Bronchial epithelial cell (primary cell): ENCODE results near the gene ZP1. TPM values are rescaled to one million over a fixed set of nuclear protein-coding genes. Genes with fewer than 3 reads are reported as not detected.

Experiments
- DNase-seq: peaks from one replicate; pipeline ENCODE4 v3.0.0-alpha.2; 2010; ENCODE audit warnings: low read depth
- FAIRE-seq: peaks from 2 replicates; lab custom pipeline; 2011; peaks lifted over from hg19 to GRCh38; lab: Jason Lieb, UNC
- H3K27me3 ChIP-seq: 2 replicates; pipeline ENCODE4 v1.5.1; 2011; ENCODE audit warnings: low read length; ENCODE audit not compliant: control insufficient read depth, insufficient read depth
- H3K36me3 ChIP-seq: 2 replicates; pipeline ENCODE4 v1.5.1; 2011; ENCODE audit warnings: low read length; ENCODE audit not compliant: control insufficient read depth, insufficient read depth
- H3K4me3 ChIP-seq: 2 replicates; pipeline ENCODE4 v1.5.1; 2011; ENCODE audit warnings: mild to moderate bottlenecking, low read depth, low read length, control low read depth
- total RNA-seq: library from RNA; depleted of rRNA; stranded (reverse); fragments of >200 nt; gene quantifications from 2 replicates; pipeline ENCODE4 v1.2.1, GENCODE V29; 2014
- TF ChIP-seq, protein P1 (sequence below): IDR thresholded peaks from 2 replicates; pipeline ENCODE4 v1.5.1; 2011; ENCODE audit warnings: mild to moderate bottlenecking, moderate library complexity, low read length, control low read depth, inconsistent platforms; ENCODE audit not compliant: insufficient read depth, severe bottlenecking

ZP1 gene
- total RNA-seq, 1 donor from 2014 or later = not detected

DNA sequence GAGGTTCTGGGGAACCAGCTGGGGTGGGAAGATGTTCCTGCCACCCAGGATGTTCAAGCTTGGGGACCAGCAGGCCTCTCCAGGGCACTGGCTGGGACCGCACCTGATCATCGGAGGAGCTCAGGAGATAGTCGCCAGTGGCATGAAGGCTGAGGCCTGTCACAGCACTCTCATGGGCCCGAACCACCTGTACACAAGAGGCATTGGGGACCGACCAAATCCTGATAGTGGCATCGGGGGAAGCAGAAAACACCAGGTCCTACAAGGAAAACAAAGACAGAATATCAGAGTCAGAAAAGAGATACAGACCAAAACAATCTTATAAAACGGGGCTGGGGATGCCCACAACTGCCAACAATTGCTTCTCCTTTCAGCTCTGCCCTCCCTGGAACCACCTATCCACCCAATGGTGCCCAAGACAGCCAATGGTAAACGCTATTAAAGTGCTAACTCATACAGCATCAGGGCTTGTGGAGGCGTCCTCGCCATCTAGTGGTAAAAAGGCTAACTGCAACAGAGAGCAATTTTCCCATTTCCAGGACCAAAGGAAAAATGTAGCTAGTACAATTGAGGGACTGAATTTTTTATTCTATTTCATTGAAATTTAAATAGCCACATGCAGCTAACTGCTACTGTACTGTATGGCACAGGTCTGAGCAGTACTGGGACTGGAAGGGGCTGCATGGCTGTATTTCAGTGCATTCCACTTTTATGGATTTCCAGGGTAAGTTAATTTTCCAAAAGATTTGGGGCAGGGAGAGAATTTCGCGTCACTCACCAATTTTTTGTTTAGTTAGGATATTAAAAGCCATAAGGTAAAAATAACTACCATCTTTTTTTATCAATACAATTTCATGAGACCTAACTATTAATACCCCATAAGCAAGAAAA is 31.9 kb downstream of the ZP1 start:
- Histone ChIP-seq H3K4me3 (no peak overlapping the region), H3K36me3 (peaks cover 57% of the 10 kb centered on the region), H3K27me3 (no peaks in the 10 kb centered on the region)
- TF ChIP-seq, protein P1, sequence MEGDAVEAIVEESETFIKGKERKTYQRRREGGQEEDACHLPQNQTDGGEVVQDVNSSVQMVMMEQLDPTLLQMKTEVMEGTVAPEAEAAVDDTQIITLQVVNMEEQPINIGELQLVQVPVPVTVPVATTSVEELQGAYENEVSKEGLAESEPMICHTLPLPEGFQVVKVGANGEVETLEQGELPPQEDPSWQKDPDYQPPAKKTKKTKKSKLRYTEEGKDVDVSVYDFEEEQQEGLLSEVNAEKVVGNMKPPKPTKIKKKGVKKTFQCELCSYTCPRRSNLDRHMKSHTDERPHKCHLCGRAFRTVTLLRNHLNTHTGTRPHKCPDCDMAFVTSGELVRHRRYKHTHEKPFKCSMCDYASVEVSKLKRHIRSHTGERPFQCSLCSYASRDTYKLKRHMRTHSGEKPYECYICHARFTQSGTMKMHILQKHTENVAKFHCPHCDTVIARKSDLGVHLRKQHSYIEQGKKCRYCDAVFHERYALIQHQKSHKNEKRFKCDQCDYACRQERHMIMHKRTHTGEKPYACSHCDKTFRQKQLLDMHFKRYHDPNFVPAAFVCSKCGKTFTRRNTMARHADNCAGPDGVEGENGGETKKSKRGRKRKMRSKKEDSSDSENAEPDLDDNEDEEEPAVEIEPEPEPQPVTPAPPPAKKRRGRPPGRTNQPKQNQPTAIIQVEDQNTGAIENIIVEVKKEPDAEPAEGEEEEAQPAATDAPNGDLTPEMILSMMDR = peak; percentile 82
- DNase-seq (peak; percentile 58), FAIRE-seq (no peak)

DNA sequence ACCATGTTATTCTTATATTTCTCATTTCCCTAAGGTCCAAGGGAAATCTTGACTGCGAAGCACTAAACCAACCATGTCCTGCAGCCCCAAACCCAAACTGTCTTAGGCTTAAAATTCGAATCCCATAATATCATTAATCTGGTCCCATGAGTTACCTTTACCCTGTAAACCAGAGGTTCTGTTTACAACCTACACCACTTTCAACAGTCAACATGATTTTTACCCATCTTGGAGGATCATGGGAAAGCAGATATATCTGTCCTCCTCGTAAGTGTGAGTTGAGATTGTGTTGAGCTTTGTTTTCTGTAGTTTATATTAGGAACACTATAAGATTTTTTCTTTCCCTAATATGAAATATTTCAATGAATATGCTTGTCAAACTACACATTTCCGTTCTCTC is 32.6 kb downstream of the ZP1 start:
- Histone ChIP-seq H3K36me3 (peaks cover 57% of the 10 kb centered on the region), H3K4me3 (no peak overlapping the region), H3K27me3 (no peaks in the 10 kb centered on the region)
- DNase-seq (no peak), FAIRE-seq (no peak)
- TF ChIP-seq, protein P1 = no peak

DNA sequence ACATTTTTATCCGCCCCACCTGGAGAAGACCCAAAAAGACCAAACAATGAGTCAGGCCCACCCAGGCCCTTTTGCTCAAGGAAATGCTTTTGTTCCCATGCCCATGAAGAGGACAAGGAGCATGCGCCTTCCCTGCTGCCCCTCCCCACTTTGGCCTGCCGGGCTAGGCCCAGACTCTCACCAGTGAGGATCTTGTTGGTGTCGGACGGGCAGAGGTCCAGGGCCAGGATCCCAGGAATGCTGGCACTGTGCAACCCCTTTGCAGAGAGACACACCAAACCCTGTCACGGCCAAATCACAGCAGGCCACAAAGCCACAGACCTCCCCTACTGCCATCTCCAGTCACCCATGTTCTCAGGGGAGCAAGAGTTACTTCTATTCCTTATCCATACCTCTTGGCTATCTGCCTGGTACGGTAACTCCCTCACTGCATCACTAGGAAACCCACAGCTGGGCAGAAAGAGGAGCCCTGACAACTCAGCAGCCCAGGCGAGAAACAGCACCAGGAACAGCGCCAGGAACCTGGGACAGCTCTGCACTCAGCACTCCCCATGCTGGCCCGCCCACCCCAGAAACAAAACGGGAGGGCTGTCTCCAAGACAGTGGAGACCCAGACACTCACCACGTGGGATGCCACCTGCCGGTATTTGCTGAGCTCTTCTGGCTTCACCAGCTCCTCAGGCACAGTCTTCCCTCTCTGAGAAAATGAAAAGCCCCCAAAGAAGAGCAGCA is 33.5 kb downstream of the ZP1 start:
- TF ChIP-seq, protein P1 = no peak

DNA sequence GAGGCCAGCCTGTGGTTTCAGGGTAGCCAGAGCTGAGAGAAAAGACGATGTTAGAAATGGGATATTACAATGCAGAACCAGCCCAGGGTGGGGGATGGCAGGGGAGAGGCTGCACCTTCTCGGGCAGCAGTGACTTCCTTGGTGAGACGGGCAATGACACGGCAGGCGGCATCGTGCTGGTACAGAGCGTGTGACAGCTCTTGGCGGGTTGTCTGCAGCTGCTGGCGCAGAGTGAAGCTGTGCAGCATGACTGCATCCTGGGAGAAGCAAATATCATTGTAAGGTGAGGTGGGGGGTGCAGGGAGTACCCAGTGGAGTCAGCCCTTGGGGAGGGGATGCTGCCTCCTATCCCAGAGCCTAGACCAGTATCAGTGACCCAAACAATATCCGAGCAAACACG is 35.3 kb downstream of the ZP1 start:
- DNase-seq (no peak), FAIRE-seq (no peak)
- Histone ChIP-seq H3K36me3 (peaks cover 45% of the 10 kb centered on the region), H3K27me3 (no peaks in the 10 kb centered on the region), H3K4me3 (no peak overlapping the region)
- TF ChIP-seq, protein P1 = no peak

More for the DNA sequence above, 33.5 kb downstream of the ZP1 start:
- H3K27me3 ChIP-seq = no peaks in the 10 kb centered on the region
- peaks cover 53% of the 10 kb centered on the region for H3K36me3 ChIP-seq
- no peak overlapping the region for H3K4me3 ChIP-seq
- FAIRE-seq = no peak
- DNase-seq = no peak

DNA sequence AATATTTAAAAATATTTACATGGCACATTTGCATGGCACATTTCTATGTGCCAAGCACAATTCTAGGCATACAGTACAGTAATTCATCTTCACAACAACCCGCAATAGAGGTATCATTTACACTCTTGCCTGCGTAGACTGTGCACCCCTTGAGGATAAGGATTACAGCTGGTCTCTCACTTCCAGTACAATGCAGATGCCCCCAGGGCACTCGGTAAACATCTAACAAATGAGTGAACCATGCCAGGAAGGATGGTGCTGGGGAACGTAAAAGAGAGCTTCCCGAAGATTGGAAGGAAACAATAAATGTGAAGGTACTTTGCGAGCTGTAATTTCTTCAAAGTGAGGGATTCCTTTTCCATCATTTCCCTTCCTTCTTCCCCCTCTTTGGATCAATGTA is 37.7 kb downstream of the ZP1 start:
- H3K36me3 ChIP-seq = peaks cover 32% of the 10 kb centered on the region
- H3K27me3 ChIP-seq = no peaks in the 10 kb centered on the region
- FAIRE-seq (no peak), DNase-seq (no peak)
- TF ChIP-seq, protein P1 = no peak
- H3K4me3 ChIP-seq = peak overlapping the region; percentile 82
